Measurements from ENCODE around the gene ZFYVE28.

ZFYVE28 gene

GRCh38 chr4:2324891-2325290 lies 93.6 kb downstream of the ZFYVE28 start:
- no peaks in the 10 kb centered on the region for H3K36me3 ChIP-seq (ENCODE audit: insufficient read depth, low read length)
- H3K4me1 ChIP-seq (ENCODE audit: control insufficient read depth, insufficient read depth, low read length), result peaks cover 8% of the 10 kb centered on the region

GRCh38 chr4:2322841-2323240 lies 95.6 kb downstream of the ZFYVE28 start:
- Histone ChIP-seq H3K9ac (ENCODE audit: low read depth, low read length) (no peak overlapping the region), H3K36me3 (ENCODE audit: insufficient read depth, low read length) (no peaks in the 10 kb centered on the region), H3K4me2 (ENCODE audit: low read length) (no peak overlapping the region), H3K27me3 (ENCODE audit: control insufficient read depth, insufficient read depth, low read length) (no peaks in the 10 kb centered on the region), H3K4me3 (ENCODE audit: low read length) (no peak overlapping the region), H3K4me1 (ENCODE audit: control insufficient read depth, insufficient read depth, low read length) (no peaks in the 10 kb centered on the region), H3K9me3 (replicated peaks; ENCODE audit: low read length) (peaks cover 6% of the 10 kb centered on the region)

More at GRCh38 chr4:2324891-2325290, 93.6 kb downstream of the ZFYVE28 start:
- peaks cover 7% of the 10 kb centered on the region for H3K9me3 ChIP-seq (replicated peaks; ENCODE audit: low read length)
- no peak overlapping the region for H3K9ac ChIP-seq (ENCODE audit: low read depth, low read length)
- H3K27me3 ChIP-seq (ENCODE audit: control insufficient read depth, insufficient read depth, low read length), result no peaks in the 10 kb centered on the region
- no peak overlapping the region for H3K4me3 ChIP-seq (ENCODE audit: low read length)
- H3K4me2 ChIP-seq (ENCODE audit: low read length), result no peak overlapping the region

GRCh38 chr4:2322227-2322626 lies 96.2 kb downstream of the ZFYVE28 start:
- no peaks in the 10 kb centered on the region for H3K27me3 ChIP-seq (ENCODE audit: control insufficient read depth, insufficient read depth, low read length)

GRCh38 chr4:2321279-2322196 lies 96.9 kb downstream of the ZFYVE28 start:
- Histone ChIP-seq H3K9ac (ENCODE audit: low read depth, low read length) (no peak overlapping the region), H3K4me1 (ENCODE audit: control insufficient read depth, insufficient read depth, low read length) (no peaks in the 10 kb centered on the region), H3K9me3 (replicated peaks; ENCODE audit: low read length) (no peaks in the 10 kb centered on the region), H3K4me3 (ENCODE audit: low read length) (no peak overlapping the region), H3K27me3 (ENCODE audit: control insufficient read depth, insufficient read depth, low read length) (no peaks in the 10 kb centered on the region), H3K36me3 (ENCODE audit: insufficient read depth, low read length) (no peaks in the 10 kb centered on the region), H3K4me2 (ENCODE audit: low read length) (no peak overlapping the region)

More at GRCh38 chr4:2322227-2322626, 96.2 kb downstream of the ZFYVE28 start:
- Histone ChIP-seq H3K4me2 (ENCODE audit: low read length) (no peak overlapping the region), H3K9me3 (replicated peaks; ENCODE audit: low read length) (no peaks in the 10 kb centered on the region), H3K4me1 (ENCODE audit: control insufficient read depth, insufficient read depth, low read length) (no peaks in the 10 kb centered on the region), H3K9ac (ENCODE audit: low read depth, low read length) (no peak overlapping the region), H3K36me3 (ENCODE audit: insufficient read depth, low read length) (no peaks in the 10 kb centered on the region), H3K4me3 (ENCODE audit: low read length) (no peak overlapping the region)

- no peaks in the 10 kb centered on the region for H3K4me1 ChIP-seq (ENCODE audit: control insufficient read depth, insufficient read depth, low read length)
- no peak overlapping the region for H3K9ac ChIP-seq (ENCODE audit: low read depth, low read length)
- no peak overlapping the region for H3K4me3 ChIP-seq (ENCODE audit: low read length)
- H3K9me3 ChIP-seq (replicated peaks; ENCODE audit: low read length), result no peaks in the 10 kb centered on the region
- H3K27me3 ChIP-seq (ENCODE audit: control insufficient read depth, insufficient read depth, low read length), result no peaks in the 10 kb centered on the region
- H3K4me2 ChIP-seq (ENCODE audit: low read length), result no peak overlapping the region
- H3K36me3 ChIP-seq (ENCODE audit: insufficient read depth, low read length), result no peaks in the 10 kb centered on the region
Observed at GRCh38 chr4:2320746-2321145, 97.7 kb downstream of the ZFYVE28 start.

GRCh38 chr4:2320152-2320551 lies 98.3 kb downstream of the ZFYVE28 start:
- no peaks in the 10 kb centered on the region for H3K9me3 ChIP-seq (replicated peaks; ENCODE audit: low read length)
- no peak overlapping the region for H3K4me3 ChIP-seq (ENCODE audit: low read length)
- no peak overlapping the region for H3K4me2 ChIP-seq (ENCODE audit: low read length)
- no peaks in the 10 kb centered on the region for H3K27me3 ChIP-seq (ENCODE audit: control insufficient read depth, insufficient read depth, low read length)
- H3K36me3 ChIP-seq (ENCODE audit: insufficient read depth, low read length), result no peaks in the 10 kb centered on the region
- no peaks in the 10 kb centered on the region for H3K4me1 ChIP-seq (ENCODE audit: control insufficient read depth, insufficient read depth, low read length)
- no peak overlapping the region for H3K9ac ChIP-seq (ENCODE audit: low read depth, low read length)

GRCh38 chr4:2318885-2319284 lies 99.6 kb downstream of the ZFYVE28 start:
- no peaks in the 10 kb centered on the region for H3K4me1 ChIP-seq (ENCODE audit: control insufficient read depth, insufficient read depth, low read length)
- no peak overlapping the region for H3K4me3 ChIP-seq (ENCODE audit: low read length)
- H3K4me2 ChIP-seq (ENCODE audit: low read length), result no peak overlapping the region
- no peak overlapping the region for H3K9ac ChIP-seq (ENCODE audit: low read depth, low read length)
- no peaks in the 10 kb centered on the region for H3K36me3 ChIP-seq (ENCODE audit: insufficient read depth, low read length)
- no peaks in the 10 kb centered on the region for H3K9me3 ChIP-seq (replicated peaks; ENCODE audit: low read length)
- no peaks in the 10 kb centered on the region for H3K27me3 ChIP-seq (ENCODE audit: control insufficient read depth, insufficient read depth, low read length)

GRCh38 chr4:2318476-2318875 lies 100.0 kb downstream of the ZFYVE28 start:
- Histone ChIP-seq H3K9me3 (replicated peaks; ENCODE audit: low read length) (no peaks in the 10 kb centered on the region), H3K27me3 (ENCODE audit: control insufficient read depth, insufficient read depth, low read length) (no peaks in the 10 kb centered on the region), H3K4me2 (ENCODE audit: low read length) (no peak overlapping the region), H3K4me1 (ENCODE audit: control insufficient read depth, insufficient read depth, low read length) (no peaks in the 10 kb centered on the region), H3K9ac (ENCODE audit: low read depth, low read length) (no peak overlapping the region), H3K36me3 (ENCODE audit: insufficient read depth, low read length) (no peaks in the 10 kb centered on the region), H3K4me3 (ENCODE audit: low read length) (no peak overlapping the region)

GRCh38 chr4:2313366-2313765 lies 105.1 kb downstream of the ZFYVE28 start:
- Histone ChIP-seq H3K9me3 (replicated peaks; ENCODE audit: low read length) (no peaks in the 10 kb centered on the region), H3K27me3 (ENCODE audit: control insufficient read depth, insufficient read depth, low read length) (peaks cover 7% of the 10 kb centered on the region), H3K4me2 (ENCODE audit: low read length) (no peak overlapping the region), H3K36me3 (ENCODE audit: insufficient read depth, low read length) (no peaks in the 10 kb centered on the region), H3K4me3 (ENCODE audit: low read length) (no peak overlapping the region), H3K4me1 (ENCODE audit: control insufficient read depth, insufficient read depth, low read length) (no peaks in the 10 kb centered on the region), H3K9ac (ENCODE audit: low read depth, low read length) (no peak overlapping the region)

GRCh38 chr4:2306773-2307410 lies 111.6 kb downstream of the ZFYVE28 start:
- H3K27me3 ChIP-seq (ENCODE audit: control insufficient read depth, insufficient read depth, low read length), result peaks cover 9% of the 10 kb centered on the region
- H3K36me3 ChIP-seq (ENCODE audit: insufficient read depth, low read length), result no peaks in the 10 kb centered on the region
- peaks cover 6% of the 10 kb centered on the region for H3K9me3 ChIP-seq (replicated peaks; ENCODE audit: low read length)
- no peaks in the 10 kb centered on the region for H3K4me1 ChIP-seq (ENCODE audit: control insufficient read depth, insufficient read depth, low read length)
- H3K9ac ChIP-seq (ENCODE audit: low read depth, low read length), result no peak overlapping the region
- H3K4me2 ChIP-seq (ENCODE audit: low read length), result no peak overlapping the region
- no peak overlapping the region for H3K4me3 ChIP-seq (ENCODE audit: low read length)

GRCh38 chr4:2305766-2306501 lies 112.5 kb downstream of the ZFYVE28 start:
- Histone ChIP-seq H3K36me3 (ENCODE audit: insufficient read depth, low read length) (no peaks in the 10 kb centered on the region), H3K9me3 (replicated peaks; ENCODE audit: low read length) (peaks cover 6% of the 10 kb centered on the region), H3K4me2 (ENCODE audit: low read length) (no peak overlapping the region), H3K4me3 (ENCODE audit: low read length) (no peak overlapping the region), H3K27me3 (ENCODE audit: control insufficient read depth, insufficient read depth, low read length) (peaks cover 9% of the 10 kb centered on the region), H3K9ac (ENCODE audit: low read depth, low read length) (no peak overlapping the region), H3K4me1 (ENCODE audit: control insufficient read depth, insufficient read depth, low read length) (no peaks in the 10 kb centered on the region)

Data from skeletal muscle satellite cell (primary cell).